ENCODE data around the gene LRRC18. TPM values are rescaled to one million over a fixed set of nuclear protein-coding genes. Genes with fewer than 3 reads are reported as not detected.

The LRRC18 gene
- total and polyA plus RNA-seq, 12 donors = not detected

DNA sequence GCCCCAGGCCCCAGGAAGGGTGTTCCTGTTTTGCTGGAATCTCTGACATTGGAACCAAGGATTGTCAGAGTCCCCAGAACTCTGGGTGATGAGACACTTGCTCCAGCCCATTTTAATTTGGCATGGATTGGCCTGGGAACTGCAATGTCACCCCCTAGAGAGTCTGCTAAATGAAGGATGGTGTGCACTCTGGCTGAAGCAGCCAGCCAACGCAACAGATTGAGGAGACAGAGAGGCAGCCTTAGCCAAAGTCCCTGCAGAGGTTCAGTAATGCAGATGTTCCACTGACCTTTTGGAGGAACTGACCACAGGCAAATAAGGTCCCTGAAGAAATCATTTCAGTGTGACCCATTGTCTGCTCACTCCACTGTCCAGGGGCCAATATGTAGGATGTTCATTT, 13.4 kb downstream of the LRRC18 start:
- H3K9me3 ChIP-seq (replicated peaks in 1 of 3) = no peaks in the 10 kb centered on the region
- no peaks in the 10 kb centered on the region for H3K36me3 ChIP-seq (replicated peaks in 1 of 2)
- no peak overlapping the region for H3K4me3 ChIP-seq
- no peak for DNase-seq
- H3K4me1 ChIP-seq (replicated peaks in 1 of 2) = no peaks in the 10 kb centered on the region
- no peak overlapping the region for H3K27ac ChIP-seq
- no peak for TF ChIP-seq POLR2A (IDR thresholded peaks at IDR 0.05)
- TF ChIP-seq, protein P1, sequence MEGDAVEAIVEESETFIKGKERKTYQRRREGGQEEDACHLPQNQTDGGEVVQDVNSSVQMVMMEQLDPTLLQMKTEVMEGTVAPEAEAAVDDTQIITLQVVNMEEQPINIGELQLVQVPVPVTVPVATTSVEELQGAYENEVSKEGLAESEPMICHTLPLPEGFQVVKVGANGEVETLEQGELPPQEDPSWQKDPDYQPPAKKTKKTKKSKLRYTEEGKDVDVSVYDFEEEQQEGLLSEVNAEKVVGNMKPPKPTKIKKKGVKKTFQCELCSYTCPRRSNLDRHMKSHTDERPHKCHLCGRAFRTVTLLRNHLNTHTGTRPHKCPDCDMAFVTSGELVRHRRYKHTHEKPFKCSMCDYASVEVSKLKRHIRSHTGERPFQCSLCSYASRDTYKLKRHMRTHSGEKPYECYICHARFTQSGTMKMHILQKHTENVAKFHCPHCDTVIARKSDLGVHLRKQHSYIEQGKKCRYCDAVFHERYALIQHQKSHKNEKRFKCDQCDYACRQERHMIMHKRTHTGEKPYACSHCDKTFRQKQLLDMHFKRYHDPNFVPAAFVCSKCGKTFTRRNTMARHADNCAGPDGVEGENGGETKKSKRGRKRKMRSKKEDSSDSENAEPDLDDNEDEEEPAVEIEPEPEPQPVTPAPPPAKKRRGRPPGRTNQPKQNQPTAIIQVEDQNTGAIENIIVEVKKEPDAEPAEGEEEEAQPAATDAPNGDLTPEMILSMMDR (IDR thresholded peaks at IDR 0.05) = no peak
- intact Hi-C loops (cut with DNase I) = no loop called here
- 74 to 90% (median 80%) methylated on average over 1 of the region's 1 CpG for WGBS, 4 donors
- H3K27me3 ChIP-seq = no peaks in the 10 kb centered on the region

DNA sequence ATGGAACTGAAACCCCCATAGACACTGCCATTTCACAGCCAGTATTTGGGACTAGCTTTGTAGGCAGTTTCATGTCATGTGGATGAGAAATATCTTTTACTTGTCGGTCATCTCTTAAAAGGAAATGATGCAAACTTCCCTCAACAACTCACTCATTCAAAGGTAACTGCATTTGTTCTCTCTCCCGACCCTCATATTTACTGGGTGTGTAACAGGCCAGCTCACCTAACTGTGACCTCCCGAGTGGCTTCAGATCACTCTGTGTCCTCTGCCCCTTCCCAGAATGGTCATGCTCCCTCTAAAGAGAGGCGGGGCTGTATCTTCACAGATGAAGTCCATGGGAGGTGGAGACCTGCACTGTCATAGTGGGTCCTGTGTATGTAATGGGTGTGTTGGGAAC, 14.7 kb downstream of the LRRC18 start:
- intact Hi-C loops (cut with DNase I) = no loop called here

DNA sequence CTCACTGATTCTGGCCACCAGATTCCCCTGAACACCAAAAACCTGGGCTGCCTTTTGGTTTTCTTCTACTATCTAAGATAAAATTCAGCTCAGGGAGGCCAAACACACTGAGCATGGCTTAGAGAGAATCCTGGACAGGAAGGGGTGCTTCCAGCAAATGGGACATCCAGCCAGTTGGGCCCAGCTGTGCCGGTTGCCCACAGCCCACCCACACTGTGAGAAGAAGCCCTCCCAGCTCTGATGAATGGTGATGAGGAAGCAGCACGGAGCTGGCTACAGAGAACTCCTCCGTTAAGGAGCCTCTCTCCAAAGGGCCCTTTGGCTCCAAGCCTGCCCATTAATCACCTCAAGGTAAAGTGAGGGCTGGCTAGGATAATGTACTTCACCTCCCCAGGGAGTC, 15.9 kb downstream of the LRRC18 start:
- Histone ChIP-seq H3K36me3 (replicated peaks in 1 of 2) (no peaks in the 10 kb centered on the region), H3K27me3 (no peaks in the 10 kb centered on the region), H3K4me3 (no peak overlapping the region), H3K9me3 (replicated peaks in 1 of 3) (no peaks in the 10 kb centered on the region), H3K27ac (no peak overlapping the region), H3K4me1 (replicated peaks in 1 of 2) (no peaks in the 10 kb centered on the region)
- no peak for DNase-seq
- intact Hi-C loops (cut with DNase I) = no loop called here
- TF ChIP-seq POLR2A (IDR thresholded peaks at IDR 0.05) = no peak
- TF ChIP-seq, protein P1 (IDR thresholded peaks at IDR 0.05) = no peak
- WGBS, 4 donors = 36 to 54% (median 41%) methylated on average over 2 to 3 of the region's 3 CpGs; no CpG with 5 or more reads in 1 of the 4 donors

More for the DNA sequence above, 14.7 kb downstream of the LRRC18 start:
- no peak overlapping the region for H3K27ac ChIP-seq
- no peaks in the 10 kb centered on the region for H3K27me3 ChIP-seq
- WGBS, 4 donors = 85 to 93% (median 87%) methylated on average over 4 of the region's 4 CpGs
- H3K4me1 ChIP-seq (replicated peaks in 1 of 2) = no peaks in the 10 kb centered on the region
- no peaks in the 10 kb centered on the region for H3K9me3 ChIP-seq (replicated peaks in 1 of 3)
- TF ChIP-seq, protein P1 (IDR thresholded peaks at IDR 0.05) = no peak
- H3K4me3 ChIP-seq = no peak overlapping the region
- DNase-seq = no peak
- H3K36me3 ChIP-seq (replicated peaks in 1 of 2) = no peaks in the 10 kb centered on the region

DNA sequence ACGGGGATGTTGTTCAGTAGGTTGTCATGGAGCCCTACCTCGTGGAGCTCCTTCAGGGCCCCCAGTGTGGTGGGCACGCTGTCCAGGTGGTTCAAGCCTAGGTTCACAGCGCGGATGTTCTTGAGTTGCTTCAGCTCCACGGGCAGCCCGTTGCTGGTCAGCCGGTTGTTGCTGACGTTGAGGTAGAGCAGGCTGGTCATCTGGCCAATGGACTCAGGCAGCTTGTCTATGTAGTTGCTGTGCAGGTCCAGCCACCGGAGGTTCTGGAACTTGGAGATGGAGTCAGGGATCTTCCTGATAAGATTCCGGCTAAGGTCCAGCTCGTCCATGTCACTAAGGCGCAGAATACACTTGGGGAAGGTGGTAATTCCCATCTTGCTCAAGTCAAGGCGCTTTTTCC, 26.0 kb downstream of the LRRC18 start:
- Histone ChIP-seq H3K27me3 (peaks cover 3% of the 10 kb centered on the region), H3K4me1 (replicated peaks in 1 of 2) (no peaks in the 10 kb centered on the region), H3K27ac (no peak overlapping the region), H3K4me3 (no peak overlapping the region), H3K9me3 (replicated peaks in 1 of 3) (no peaks in the 10 kb centered on the region), H3K36me3 (replicated peaks in 1 of 2) (no peaks in the 10 kb centered on the region)
- WGBS, 4 donors = 83 to 98% (median 88%) methylated on average over 7 to 14 of the region's 14 CpGs
- TF ChIP-seq POLR2A (IDR thresholded peaks at IDR 0.05) = no peak
- TF ChIP-seq, protein P1 (IDR thresholded peaks at IDR 0.05) = no peak
- DNase-seq = no peak
- intact Hi-C loops (cut with DNase I) = no loop called here

Data from adrenal gland (tissue), 12 donors.